HTERT RPE-1 (cell line): ENCODE measurements around the gene SEPTIN2.
"Not testable (repeated sequence)": the region's sequence is repeated elsewhere in the genome, so short reads cannot be mapped to it uniquely, and the experiment has no call there.

Experiments
- in situ Hi-C: fragments of 300-500 bp; cut with MboI; formaldehyde crosslinking; loops from 4 replicates; pipeline ENCODE4 v1.14.3; 2020; ENCODE audit warnings: low sequenced_read_pairs

SEPTIN2 gene

GRCh38 chr2:241312082-241312481 lies 3.6 kb upstream of the SEPTIN2 start:
- in situ Hi-C loops: no loop called here

- in situ Hi-C loops: no loop called here
Observed at GRCh38 chr2:241313543-241314095, 2.1 kb upstream of the SEPTIN2 start.

- in situ Hi-C loops: no loop called here
Observed at GRCh38 chr2:241314226-241315092, 1.3 kb upstream of the SEPTIN2 start.

GRCh38 chr2:241315093-241315878 lies 439 bp upstream of the SEPTIN2 start, which contains the start of gene HDLBP:
Gene HDLBP (minus strand): TSS chr2:241315672. CDS start chr2:241266869, 48,803 bp downstream.
- in situ Hi-C loops: no loop called here

- in situ Hi-C loops: no loop called here
Observed at GRCh38 chr2:241316825-241317224, 1.1 kb downstream of the SEPTIN2 start.

GRCh38 chr2:241317391-241317790 lies 1.7 kb downstream of the SEPTIN2 start:
- in situ Hi-C loops: no loop called here

GRCh38 chr2:241318830-241319229 lies 3.1 kb downstream of the SEPTIN2 start:
- in situ Hi-C loops: not testable (repeated sequence)

GRCh38 chr2:241320394-241320793 lies 4.7 kb downstream of the SEPTIN2 start:
- in situ Hi-C loops: no loop called here

GRCh38 chr2:241321033-241321432 lies 5.3 kb downstream of the SEPTIN2 start:
- in situ Hi-C loops: no loop called here

GRCh38 chr2:241321886-241322285 lies 6.2 kb downstream of the SEPTIN2 start:
- in situ Hi-C loops: no loop called here

- in situ Hi-C loops: no loop called here
Observed at GRCh38 chr2:241323778-241324177, 8.1 kb downstream of the SEPTIN2 start.

GRCh38 chr2:241324775-241325174 lies 9.1 kb downstream of the SEPTIN2 start:
- in situ Hi-C loops: no loop called here

GRCh38 chr2:241325257-241325656 lies 9.5 kb downstream of the SEPTIN2 start:
- in situ Hi-C loops: no loop called here

- in situ Hi-C loops: no loop called here
Observed at GRCh38 chr2:241329669-241330615, 14.2 kb downstream of the SEPTIN2 start.

GRCh38 chr2:241330616-241330981 lies 14.9 kb downstream of the SEPTIN2 start:
- in situ Hi-C loops: no loop called here

- in situ Hi-C loops: no loop called here
Observed at GRCh38 chr2:241334813-241335212, 19.1 kb downstream of the SEPTIN2 start.

GRCh38 chr2:241339839-241340630 lies 24.3 kb downstream of the SEPTIN2 start:
- in situ Hi-C loops: no loop called here

- in situ Hi-C loops: no loop called here
Observed at GRCh38 chr2:241340631-241341163, 25.0 kb downstream of the SEPTIN2 start.

GRCh38 chr2:241344925-241345651 lies 29.4 kb downstream of the SEPTIN2 start:
- in situ Hi-C loops: no loop called here
